HEK293 (cell line): ENCODE data around the gene FOXO6.

ENCODE experiments used
- CTCF ChIP-seq: fragments of 450-650 bp; formaldehyde crosslinking; IDR thresholded peaks from 2 replicates; pipeline ENCODE4 v1.5.1; 2016; ENCODE audit warnings: missing biosample characterization, missing genetic modification characterization
- HOXA7 ChIP-seq: sonication (generic); formaldehyde crosslinking; IDR thresholded peaks from 2 replicates; pipeline ENCODE4 v1.8.1; 2022; ENCODE audit warnings: missing genetic modification reagents, borderline replicate concordance
- TSHZ1 ChIP-seq: fragments of 450-650 bp; formaldehyde crosslinking; IDR thresholded peaks from 2 replicates; pipeline ENCODE4 v1.5.1; 2016; ENCODE audit warnings: missing biosample characterization, missing genetic modification characterization, borderline replicate concordance
- ZBTB1 ChIP-seq: fragments of 450-650 bp; formaldehyde crosslinking; IDR thresholded peaks from 2 replicates; pipeline ENCODE4 v1.5.1; 2016; ENCODE audit warnings: missing biosample characterization, missing genetic modification characterization
- ZBTB8A ChIP-seq: fragments of 450-650 bp; formaldehyde crosslinking; IDR thresholded peaks from 2 replicates; pipeline ENCODE4 v1.5.1; 2016; ENCODE audit warnings: missing biosample characterization, missing genetic modification characterization
- ZNF221 ChIP-seq: fragments of 450-650 bp; formaldehyde crosslinking; IDR thresholded peaks from 2 replicates; pipeline ENCODE4 v1.5.1; 2017; ENCODE audit warnings: missing biosample characterization, missing genetic modification characterization, borderline replicate concordance
- ZNF398 ChIP-seq: fragments of 450-650 bp; formaldehyde crosslinking; IDR thresholded peaks from 2 replicates; pipeline ENCODE4 v1.5.1; 2017; ENCODE audit warnings: missing biosample characterization, missing genetic modification characterization
- ZNF791 ChIP-seq: fragments of 450-650 bp; formaldehyde crosslinking; IDR thresholded peaks from 2 replicates; pipeline ENCODE4 v1.5.1; 2016; ENCODE audit warnings: missing biosample characterization, missing genetic modification characterization

DNA sequence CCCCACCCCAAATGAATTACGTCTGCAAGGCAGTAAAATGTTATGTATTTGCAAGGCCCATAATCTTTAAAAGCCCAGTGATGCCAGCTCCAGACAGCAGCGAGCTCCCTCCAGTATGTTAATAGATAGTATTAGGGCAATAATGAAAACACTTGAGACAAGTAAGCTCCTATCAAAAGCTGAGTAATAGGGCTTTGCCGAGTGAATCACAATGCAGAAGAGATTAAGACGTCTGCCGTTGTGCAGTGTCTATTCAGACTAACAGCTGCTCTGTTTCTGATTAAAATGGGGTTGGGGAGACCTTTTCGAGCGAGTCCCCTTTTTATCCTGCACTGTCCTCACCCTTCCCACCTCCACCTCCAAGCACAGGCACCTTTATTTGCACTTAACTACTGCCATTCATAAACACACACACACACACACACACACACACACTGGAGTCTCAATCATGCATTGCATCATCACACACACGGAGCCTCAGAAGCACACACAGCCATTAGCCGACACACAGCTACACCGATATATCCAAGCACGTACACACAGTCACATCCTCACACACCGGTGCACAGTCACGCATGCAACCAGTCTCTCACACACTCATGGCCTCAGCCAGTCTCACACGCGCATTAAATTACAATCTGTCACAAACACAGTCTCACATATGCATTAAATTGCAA is 46.0 kb upstream of the FOXO6 start:
- TF ChIP-seq ZBTB8A (tag by site-specific recombination) (no peak), ZNF221 (tag by site-specific recombination) (no peak), TSHZ1 (tag by site-specific recombination) (no peak), HOXA7 (CRISPR knock-in tag) (no peak), ZNF791 (tag by site-specific recombination) (no peak), CTCF (tag by site-specific recombination) (no peak), ZBTB1 (tag by site-specific recombination) (no peak), ZNF398 (tag by site-specific recombination) (no peak)
